ENCODE results near the gene MARK3.

The MARK3 gene

DNA sequence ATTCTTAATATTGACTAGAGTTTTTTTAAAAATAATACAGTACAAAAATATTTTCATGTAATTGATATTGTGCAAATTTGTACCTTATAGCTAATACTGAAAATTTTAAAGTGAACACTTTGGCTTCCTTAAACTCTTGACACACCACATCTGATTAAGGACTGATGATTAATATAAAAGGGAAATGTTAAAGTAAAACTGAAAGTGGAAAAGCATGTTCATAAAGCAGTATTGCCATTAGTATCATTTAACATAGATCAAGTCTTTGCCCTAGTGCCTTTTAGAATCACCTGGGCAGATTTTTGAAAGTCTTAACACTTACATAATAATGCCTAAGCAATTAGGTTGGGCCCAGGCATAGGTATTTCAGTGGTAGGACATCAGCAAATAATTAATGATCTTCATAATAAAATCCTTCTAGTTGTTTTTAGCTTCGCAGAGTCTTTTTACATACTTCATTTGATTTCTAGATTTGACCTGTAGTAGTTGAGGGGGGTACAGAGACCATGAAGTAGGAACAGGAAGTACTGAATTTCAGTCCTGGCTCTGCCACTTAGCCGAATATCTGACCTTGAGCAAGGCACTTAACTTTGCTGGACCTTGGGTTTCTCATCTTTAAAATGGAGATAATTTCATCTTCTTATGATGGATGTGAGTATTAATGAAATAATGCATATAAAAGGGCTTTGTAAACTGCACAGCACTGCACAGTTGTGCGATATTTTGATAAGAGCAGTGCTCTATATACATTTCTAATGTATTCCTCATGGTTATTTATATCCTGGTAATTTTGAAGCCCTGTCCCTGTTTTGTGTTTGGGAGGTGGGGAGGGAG is 43.7 kb downstream of the MARK3 start:
- no peak for TF ChIP-seq EZH2 (IDR thresholded peaks at IDR 0.05; ENCODE audit: borderline replicate concordance, low read depth, low read length, severe bottlenecking)
- TF ChIP-seq, protein P1, sequence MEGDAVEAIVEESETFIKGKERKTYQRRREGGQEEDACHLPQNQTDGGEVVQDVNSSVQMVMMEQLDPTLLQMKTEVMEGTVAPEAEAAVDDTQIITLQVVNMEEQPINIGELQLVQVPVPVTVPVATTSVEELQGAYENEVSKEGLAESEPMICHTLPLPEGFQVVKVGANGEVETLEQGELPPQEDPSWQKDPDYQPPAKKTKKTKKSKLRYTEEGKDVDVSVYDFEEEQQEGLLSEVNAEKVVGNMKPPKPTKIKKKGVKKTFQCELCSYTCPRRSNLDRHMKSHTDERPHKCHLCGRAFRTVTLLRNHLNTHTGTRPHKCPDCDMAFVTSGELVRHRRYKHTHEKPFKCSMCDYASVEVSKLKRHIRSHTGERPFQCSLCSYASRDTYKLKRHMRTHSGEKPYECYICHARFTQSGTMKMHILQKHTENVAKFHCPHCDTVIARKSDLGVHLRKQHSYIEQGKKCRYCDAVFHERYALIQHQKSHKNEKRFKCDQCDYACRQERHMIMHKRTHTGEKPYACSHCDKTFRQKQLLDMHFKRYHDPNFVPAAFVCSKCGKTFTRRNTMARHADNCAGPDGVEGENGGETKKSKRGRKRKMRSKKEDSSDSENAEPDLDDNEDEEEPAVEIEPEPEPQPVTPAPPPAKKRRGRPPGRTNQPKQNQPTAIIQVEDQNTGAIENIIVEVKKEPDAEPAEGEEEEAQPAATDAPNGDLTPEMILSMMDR (IDR thresholded peaks at IDR 0.05; ENCODE audit: borderline replicate concordance, extremely low read depth, low read length, poor library complexity, severe bottlenecking), result no peak
- no peak for ATAC-seq (ENCODE audit: insufficient read depth, low read depth)
- peaks cover 11% of the 10 kb centered on the region; the same call in 1 of the 2 replicates for H4K20me1 ChIP-seq (ENCODE audit: insufficient read depth, low read length)

DNA sequence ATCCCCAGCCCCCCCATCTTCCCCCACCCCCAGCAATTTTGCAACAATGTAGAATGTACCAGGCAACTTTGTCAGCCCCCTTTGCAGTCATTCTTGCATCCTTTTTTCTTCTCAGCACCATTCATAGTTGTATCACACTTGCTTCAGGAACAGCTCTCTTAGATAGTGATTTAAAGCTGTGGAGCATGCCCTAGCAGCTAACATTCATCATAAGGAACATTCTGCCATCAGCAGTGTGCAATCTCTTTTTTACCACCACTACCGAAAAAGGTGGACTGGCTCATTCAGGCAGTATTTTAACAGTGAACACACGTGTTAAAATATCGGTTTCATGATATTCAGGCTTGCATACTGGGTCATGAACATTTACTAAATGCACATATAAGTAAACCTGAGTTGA is 45.1 kb downstream of the MARK3 start:
- Histone ChIP-seq H3K79me2 (ENCODE audit: insufficient read depth, low read length) (peaks cover 68% of the 10 kb centered on the region), H3K4me2 (ENCODE audit: insufficient read depth, low read length) (no peak overlapping the region), H3K27me3 (ENCODE audit: insufficient read depth, low read length, poor library complexity) (no peaks in the 10 kb centered on the region), H3K9ac (ENCODE audit: low read depth, low read length) (no peak overlapping the region), H3K36me3 (ENCODE audit: insufficient read depth, low read length) (peaks cover 17% of the 10 kb centered on the region), H3K27ac (ENCODE audit: low read length) (no peak overlapping the region), H2AFZ (ENCODE audit: low read depth, low read length) (no peak overlapping the region), H4K20me1 (ENCODE audit: insufficient read depth, low read length) (peaks cover 13% of the 10 kb centered on the region; the same call in 1 of the 2 replicates), H3K4me1 (ENCODE audit: insufficient read depth, low read length) (peaks cover 5% of the 10 kb centered on the region; the same call in 1 of the 2 replicates), H3K9me3 (ENCODE audit: insufficient read depth, low read length, severe bottlenecking) (no peaks in the 10 kb centered on the region), H3K4me3 (ENCODE audit: low read depth in 1 of 2, low read length in 2 of 2) (no peak overlapping the region)
- no peak for DNase-seq
- no peak for ATAC-seq (ENCODE audit: insufficient read depth, low read depth)
- TF ChIP-seq, protein P1 (IDR thresholded peaks at IDR 0.05; ENCODE audit: borderline replicate concordance, extremely low read depth, low read length, poor library complexity, severe bottlenecking), result no peak
- no peak for TF ChIP-seq EZH2 (IDR thresholded peaks at IDR 0.05; ENCODE audit: borderline replicate concordance, low read depth, low read length, severe bottlenecking)

More for the DNA sequence above, 43.7 kb downstream of the MARK3 start:
- no peak overlapping the region for H3K9ac ChIP-seq (ENCODE audit: low read depth, low read length)
- no peaks in the 10 kb centered on the region for H3K9me3 ChIP-seq (ENCODE audit: insufficient read depth, low read length, severe bottlenecking)
- H3K36me3 ChIP-seq (ENCODE audit: insufficient read depth, low read length), result peaks cover 11% of the 10 kb centered on the region
- H2AFZ ChIP-seq (ENCODE audit: low read depth, low read length), result no peak overlapping the region
- no peak overlapping the region for H3K4me2 ChIP-seq (ENCODE audit: insufficient read depth, low read length)
- DNase-seq, result no peak
- H3K79me2 ChIP-seq (ENCODE audit: insufficient read depth, low read length), result peaks cover 64% of the 10 kb centered on the region
- H3K27ac ChIP-seq (ENCODE audit: low read length), result no peak overlapping the region
- H3K4me3 ChIP-seq (ENCODE audit: low read depth in 1 of 2, low read length in 2 of 2), result no peak overlapping the region
- H3K4me1 ChIP-seq (ENCODE audit: insufficient read depth, low read length), result peaks cover 5% of the 10 kb centered on the region; the same call in 1 of the 2 replicates
- no peaks in the 10 kb centered on the region for H3K27me3 ChIP-seq (ENCODE audit: insufficient read depth, low read length, poor library complexity)

DNA sequence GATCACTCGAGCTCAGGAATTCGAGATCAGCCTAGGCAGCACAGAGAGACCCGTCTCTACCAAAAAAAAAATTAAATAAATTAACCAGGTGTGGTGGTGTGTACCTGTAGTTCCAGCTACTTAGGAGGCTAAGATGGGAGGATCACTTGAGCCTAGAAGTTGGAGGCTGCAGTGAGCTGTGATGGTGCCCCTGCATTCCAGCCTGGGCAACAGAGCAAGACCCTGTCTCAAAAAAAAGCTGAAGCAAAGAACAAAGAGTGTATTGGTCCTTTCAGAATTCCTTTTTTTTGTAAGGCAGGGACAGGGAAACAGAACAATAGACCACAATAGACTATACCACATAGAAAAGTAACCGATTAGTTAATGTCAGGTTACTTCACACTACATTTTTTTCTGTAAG is 47.4 kb downstream of the MARK3 start:
- Histone ChIP-seq H2AFZ (ENCODE audit: low read depth, low read length) (no peak overlapping the region), H3K36me3 (ENCODE audit: insufficient read depth, low read length) (peaks cover 22% of the 10 kb centered on the region), H3K27ac (ENCODE audit: low read length) (no peak overlapping the region), H3K9ac (ENCODE audit: low read depth, low read length) (no peak overlapping the region), H3K4me1 (ENCODE audit: insufficient read depth, low read length) (peaks cover 3% of the 10 kb centered on the region; the same call in 1 of the 2 replicates), H3K79me2 (ENCODE audit: insufficient read depth, low read length) (peaks cover 64% of the 10 kb centered on the region), H3K9me3 (ENCODE audit: insufficient read depth, low read length, severe bottlenecking) (no peaks in the 10 kb centered on the region), H3K27me3 (ENCODE audit: insufficient read depth, low read length, poor library complexity) (no peaks in the 10 kb centered on the region), H3K4me2 (ENCODE audit: insufficient read depth, low read length) (no peak overlapping the region), H4K20me1 (ENCODE audit: insufficient read depth, low read length) (peaks cover 8% of the 10 kb centered on the region; the same call in 1 of the 2 replicates), H3K4me3 (ENCODE audit: low read depth in 1 of 2, low read length in 2 of 2) (no peak overlapping the region)
- DNase-seq (no peak), ATAC-seq (ENCODE audit: insufficient read depth, low read depth) (no peak)
- TF ChIP-seq EZH2 (IDR thresholded peaks at IDR 0.05; ENCODE audit: borderline replicate concordance, low read depth, low read length, severe bottlenecking), result no peak
- TF ChIP-seq, protein P1 (IDR thresholded peaks at IDR 0.05; ENCODE audit: borderline replicate concordance, extremely low read depth, low read length, poor library complexity, severe bottlenecking), result no peak

Measured in DND-41 (cell line).